HG02938 (cell line): ENCODE results near the gene ARFGEF3.

Experiments
- ATAC-seq: cut with Tn5 transposase; IDR thresholded peaks from one replicate; pipeline ENCODE4 v1.9.1; 2021; ENCODE audit warnings: mild to moderate bottlenecking, moderate library complexity; ENCODE audit not compliant: unreplicated experiment

Gene ARFGEF3

DNA sequence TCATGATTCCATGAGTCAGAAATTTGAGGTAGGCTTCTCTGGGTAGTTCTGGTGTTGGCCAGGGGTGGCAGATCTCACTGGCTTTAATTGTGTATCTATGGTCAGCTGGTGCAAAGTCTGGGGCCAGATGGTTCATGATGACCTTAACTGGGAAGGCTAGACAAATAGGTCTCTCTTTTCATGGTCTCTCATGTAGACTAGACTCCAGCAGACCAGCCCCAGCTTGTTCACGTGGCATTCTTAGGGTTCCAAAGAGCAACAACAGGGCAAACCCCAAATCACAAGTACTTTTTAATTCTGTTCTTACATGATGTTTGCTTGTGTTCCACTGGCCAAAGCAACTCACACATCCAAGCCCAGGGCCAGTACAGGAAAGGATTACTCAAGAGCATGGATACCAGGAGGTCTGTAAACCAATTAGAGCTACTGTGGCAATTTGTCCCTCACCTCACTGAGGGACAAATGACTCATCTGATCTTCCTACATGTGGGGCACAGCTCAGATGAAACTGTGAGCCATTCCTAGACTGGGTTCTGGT, 136.1 kb downstream of the ARFGEF3 start:
- no peak for ATAC-seq

DNA sequence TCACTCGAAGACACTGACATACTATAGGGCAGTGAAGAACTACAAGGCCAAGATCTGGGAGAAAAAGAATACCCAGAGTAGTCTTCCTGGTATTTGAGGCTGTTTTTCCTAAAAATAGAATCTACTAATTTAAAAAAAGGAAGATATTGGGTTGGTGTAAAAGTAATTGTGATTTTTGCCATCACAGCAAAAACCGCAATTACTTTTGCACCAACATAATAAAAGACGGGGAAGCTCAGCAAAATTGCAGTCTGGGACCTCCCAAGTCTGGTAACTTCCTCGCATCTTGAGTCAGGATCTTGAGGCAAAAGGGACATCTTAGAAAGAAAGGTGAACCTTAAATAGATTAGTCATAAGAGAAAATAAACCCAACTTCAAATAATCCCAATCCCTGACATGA, 138.7 kb downstream of the ARFGEF3 start:
- no peak for ATAC-seq

DNA sequence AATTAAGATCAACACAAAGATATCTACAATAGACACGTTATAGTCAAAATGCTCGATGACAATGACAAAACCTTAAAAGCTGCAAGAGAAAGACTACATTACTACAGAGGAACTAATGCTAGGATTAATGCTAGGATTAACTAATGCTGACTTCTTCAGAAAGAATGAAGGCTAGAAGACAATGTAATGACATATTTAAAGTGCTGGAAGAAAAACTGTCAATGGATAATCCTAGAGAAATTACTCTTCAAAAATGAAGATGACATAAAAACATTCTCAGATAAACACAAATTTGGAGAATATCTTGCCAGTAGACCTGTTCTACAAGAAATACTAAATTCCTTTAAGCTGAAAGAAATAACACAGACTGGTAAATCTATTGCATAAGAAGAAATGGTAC, 140.8 kb downstream of the ARFGEF3 start:
- no peak for ATAC-seq

GRCh38 chr6:138307352-138307751, 145.6 kb downstream of the ARFGEF3 start:
- ATAC-seq = no peak

DNA sequence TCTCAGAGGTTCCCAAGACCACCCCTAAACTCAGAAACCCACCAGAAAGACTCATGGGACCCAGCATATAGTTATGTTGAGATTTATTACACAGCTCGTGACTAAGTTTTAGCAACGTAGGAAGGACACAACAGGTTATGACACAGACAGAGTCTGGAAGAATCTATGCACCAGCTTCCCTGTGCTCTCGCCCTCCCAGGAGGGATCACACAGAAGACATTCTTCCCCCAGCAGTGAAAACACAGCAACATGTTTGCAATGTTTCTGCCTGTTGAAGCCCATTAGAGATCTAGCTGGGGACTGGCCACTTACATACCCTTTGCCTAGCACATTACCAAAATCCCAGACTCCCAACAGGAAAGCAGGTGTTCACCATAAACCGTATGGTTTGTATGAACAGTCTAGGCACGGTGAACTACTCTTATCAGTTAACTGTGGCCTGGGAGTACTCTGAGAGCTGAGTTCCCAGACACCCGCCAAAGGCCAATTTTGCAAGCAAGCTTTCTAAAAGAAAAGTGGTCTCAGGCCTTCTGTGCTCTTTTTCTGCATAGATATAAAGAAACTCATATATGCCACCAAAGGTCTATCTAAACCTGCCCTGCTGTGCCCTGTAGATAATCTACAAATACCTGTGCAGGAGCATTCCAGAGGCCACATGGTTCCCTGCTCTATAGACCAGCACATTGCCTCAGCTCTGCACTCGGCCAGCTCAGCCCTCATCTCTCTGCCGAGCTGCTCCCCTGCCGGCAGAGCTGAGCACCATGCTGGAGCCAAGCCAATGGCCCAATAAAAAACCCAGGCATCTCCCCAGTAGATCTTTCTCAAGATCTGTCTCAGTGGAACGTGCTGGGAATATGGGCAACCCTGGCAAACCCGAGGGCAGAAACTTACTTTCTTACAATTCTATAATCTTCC, 146.3 kb downstream of the ARFGEF3 start:
- ATAC-seq = no peak

DNA sequence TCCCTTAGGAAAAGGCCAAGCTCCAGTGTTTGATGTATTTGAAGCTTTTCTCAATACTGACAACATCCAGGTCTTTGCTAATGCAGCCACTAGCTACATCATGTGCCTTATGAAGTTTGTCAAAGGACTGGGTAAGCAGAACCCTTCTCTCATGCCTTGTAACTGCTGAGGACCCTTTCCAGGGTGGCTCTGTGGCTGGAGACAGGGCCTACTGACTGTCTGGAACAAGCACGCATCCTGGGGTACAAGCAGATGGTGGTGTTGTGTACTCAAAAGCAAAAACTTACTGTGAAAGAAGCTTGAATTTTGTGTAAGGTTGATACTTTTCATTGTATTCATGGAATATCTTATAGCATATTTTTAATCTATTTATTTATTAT, 147.0 kb downstream of the ARFGEF3 start:
- ATAC-seq = no peak

DNA sequence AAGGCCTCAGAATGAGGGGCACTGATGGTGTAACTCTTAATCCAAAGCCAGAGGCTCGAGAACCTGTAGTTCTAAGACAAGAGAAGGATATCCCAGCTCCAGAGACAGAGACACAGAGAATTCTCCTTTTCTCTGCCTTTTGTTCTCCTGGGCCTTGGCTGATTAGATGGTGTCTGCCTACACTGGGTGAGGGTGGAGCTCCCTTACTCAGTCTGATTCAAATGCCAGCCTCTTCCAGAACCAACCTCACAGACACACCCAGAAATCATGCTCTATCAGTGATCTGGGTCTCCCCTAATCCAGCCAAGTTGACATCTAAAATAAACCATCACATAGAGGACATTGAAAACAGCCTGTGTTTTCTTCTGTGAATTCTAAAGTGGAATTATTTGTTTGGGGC, 148.0 kb downstream of the ARFGEF3 start:
- ATAC-seq = no peak

- ATAC-seq = no peak
These were observed 148.6 kb downstream of the ARFGEF3 start for GRCh38 chr6:138310294-138310693.

DNA sequence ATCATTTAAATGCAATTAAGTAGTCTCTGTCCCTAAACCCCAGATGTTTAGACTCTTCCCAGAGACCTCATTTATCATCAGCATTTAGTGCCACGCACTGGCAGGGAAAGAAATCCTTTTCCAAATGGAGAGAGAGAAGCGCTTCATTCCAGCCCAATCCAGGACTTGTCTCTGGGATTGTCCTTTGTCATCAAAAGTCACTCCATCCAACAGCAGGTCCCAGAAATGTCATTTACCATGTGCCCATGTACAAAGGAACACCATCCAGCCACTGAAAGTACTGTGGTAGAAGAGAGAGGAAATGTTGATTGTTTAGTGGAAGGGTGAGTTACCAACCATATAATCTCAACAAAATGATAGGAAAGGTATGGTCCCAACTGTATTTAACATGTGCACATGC, 149.1 kb downstream of the ARFGEF3 start:
- ATAC-seq = no peak

GRCh38 chr6:138311268-138311667, 149.5 kb downstream of the ARFGEF3 start:
- no peak for ATAC-seq

- ATAC-seq = no peak
These were observed 157.1 kb downstream of the ARFGEF3 start for GRCh38 chr6:138318741-138319375.

- no peak for ATAC-seq
These were observed 160.2 kb downstream of the ARFGEF3 start for GRCh38 chr6:138321934-138322333.

- no peak for ATAC-seq
These were observed 162.1 kb downstream of the ARFGEF3 start for GRCh38 chr6:138323821-138324220.

DNA sequence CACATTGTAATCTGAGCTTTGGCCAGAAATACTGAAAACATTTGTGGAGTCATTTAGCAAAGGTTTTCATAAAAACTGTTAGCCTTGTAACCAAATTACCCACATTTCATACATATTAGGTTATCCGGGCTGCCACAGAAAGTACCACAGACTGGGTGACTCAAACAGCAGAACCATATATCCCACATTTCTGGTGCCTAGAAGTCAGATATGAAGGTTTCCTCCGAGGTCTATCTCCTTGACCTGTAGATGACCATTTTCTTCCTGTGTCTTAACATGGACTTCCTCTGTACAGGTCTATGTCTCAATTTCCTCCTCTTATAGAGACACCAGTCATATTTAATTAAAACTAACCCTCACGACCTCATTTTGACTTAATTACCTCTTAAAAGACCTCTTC, 166.5 kb downstream of the ARFGEF3 start:
- no peak for ATAC-seq

GRCh38 chr6:138330763-138331162, 169.0 kb downstream of the ARFGEF3 start:
- no peak for ATAC-seq

DNA sequence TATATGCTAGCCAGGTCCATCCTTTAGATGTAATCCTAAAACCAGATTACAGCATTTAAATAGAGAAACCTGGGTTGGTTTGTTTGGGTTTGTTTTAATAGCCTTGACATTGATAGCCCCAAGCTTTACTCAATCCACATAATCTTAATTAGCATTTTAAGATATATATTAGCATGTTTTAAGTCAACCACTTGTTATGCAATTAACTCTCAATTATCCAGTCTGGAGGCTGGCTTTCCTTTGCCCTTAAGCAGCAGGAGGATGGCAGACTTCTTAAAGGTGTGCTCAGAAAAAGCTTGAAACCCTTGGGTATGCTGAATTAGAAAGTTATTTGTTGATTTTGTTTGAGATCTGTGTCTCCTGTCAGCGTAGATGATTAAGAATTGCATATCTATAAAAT, 169.7 kb downstream of the ARFGEF3 start:
- ATAC-seq = no peak

- no peak for ATAC-seq
These were observed 170.2 kb downstream of the ARFGEF3 start for GRCh38 chr6:138331984-138332383.

GRCh38 chr6:138334000-138334399, 172.3 kb downstream of the ARFGEF3 start:
- ATAC-seq = no peak

- no peak for ATAC-seq
These were observed 173.2 kb downstream of the ARFGEF3 start for GRCh38 chr6:138334963-138335362.

DNA sequence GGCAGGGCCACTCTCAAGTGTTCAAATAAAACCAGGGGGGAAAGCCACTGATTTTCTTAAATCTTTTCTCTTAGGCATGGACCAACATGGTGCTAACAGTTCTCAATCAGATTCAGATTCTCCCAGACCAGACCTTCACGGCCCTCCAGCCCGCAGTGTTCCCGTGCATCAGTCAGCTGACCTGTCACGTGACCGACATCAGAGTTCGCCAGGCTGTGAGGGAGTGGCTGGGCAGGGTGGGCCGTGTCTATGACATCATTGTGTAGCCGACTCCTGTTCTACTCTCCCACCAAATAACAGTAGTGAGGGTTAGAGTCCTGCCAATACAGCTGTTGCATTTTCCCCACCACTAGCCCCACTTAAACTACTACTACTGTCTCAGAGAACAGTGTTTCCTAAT, 174.5 kb downstream of the ARFGEF3 start:
- ATAC-seq = no peak

GRCh38 chr6:138337076-138337475, 175.3 kb downstream of the ARFGEF3 start:
- no peak for ATAC-seq

- no peak for ATAC-seq
These were observed 177.3 kb downstream of the ARFGEF3 start for GRCh38 chr6:138339024-138339423.
